Measurements from ENCODE around the gene ACAP2.
"Not testable (repeated sequence)": the region's sequence is repeated elsewhere in the genome, so short reads cannot be mapped to it uniquely, and the experiment has no call there.

ACAP2 gene

GRCh38 chr3:195385526-195385925 is 57.3 kb downstream of the ACAP2 start:
- no peak for DNase-seq

- no peak for DNase-seq
Measured at GRCh38 chr3:195384952-195385351, 57.9 kb downstream of the ACAP2 start.

- no peak for DNase-seq
Measured at GRCh38 chr3:195372220-195372619, 70.6 kb downstream of the ACAP2 start.

- no peak for DNase-seq
Measured at GRCh38 chr3:195366200-195366925, 76.5 kb downstream of the ACAP2 start.

- DNase-seq = no peak
Measured at GRCh38 chr3:195365371-195365770, 77.4 kb downstream of the ACAP2 start.

DNA sequence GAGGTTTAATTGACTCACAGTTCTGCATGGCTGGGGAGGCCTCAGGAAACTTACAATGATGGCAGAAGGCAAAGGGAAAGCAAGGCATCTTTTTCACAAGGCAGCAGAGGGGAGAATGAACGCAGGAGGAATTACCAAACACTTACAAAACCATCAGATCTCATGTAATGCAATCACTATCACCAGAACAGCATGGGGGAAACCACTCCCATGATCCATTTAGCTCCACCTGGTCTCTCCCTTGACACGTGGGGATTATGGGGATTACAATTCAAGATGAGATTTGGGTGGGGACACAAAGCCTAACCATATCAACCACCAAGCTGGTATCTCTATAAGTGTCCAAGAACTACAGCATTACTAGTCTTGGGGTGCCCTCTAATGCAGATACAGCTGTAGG is 85.0 kb downstream of the ACAP2 start:
- DNase-seq = not testable (repeated sequence)

GRCh38 chr3:195356151-195357086 is 86.4 kb downstream of the ACAP2 start:
- DNase-seq = no peak

DNA sequence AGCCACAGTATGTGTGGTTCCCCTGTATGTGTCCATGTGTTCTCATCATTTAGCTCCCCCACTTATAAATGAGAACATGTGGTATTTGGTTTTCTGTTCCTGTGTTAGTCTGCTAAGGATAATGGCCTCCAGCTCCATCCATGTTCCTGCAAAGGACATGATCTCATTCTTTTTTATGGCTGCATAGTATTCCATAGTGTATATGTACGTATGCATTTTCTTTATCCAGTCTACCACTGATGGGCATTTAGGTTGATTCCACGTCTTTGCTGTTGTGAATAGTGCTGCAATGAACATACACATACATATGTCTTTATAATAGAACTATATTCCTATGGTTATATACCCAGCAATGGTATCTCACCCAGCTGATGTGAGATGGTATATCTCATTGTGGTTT is 88.8 kb downstream of the ACAP2 start:
- not testable (repeated sequence) for DNase-seq

- no peak for DNase-seq
Measured at GRCh38 chr3:195352895-195353488, 89.8 kb downstream of the ACAP2 start.

DNA sequence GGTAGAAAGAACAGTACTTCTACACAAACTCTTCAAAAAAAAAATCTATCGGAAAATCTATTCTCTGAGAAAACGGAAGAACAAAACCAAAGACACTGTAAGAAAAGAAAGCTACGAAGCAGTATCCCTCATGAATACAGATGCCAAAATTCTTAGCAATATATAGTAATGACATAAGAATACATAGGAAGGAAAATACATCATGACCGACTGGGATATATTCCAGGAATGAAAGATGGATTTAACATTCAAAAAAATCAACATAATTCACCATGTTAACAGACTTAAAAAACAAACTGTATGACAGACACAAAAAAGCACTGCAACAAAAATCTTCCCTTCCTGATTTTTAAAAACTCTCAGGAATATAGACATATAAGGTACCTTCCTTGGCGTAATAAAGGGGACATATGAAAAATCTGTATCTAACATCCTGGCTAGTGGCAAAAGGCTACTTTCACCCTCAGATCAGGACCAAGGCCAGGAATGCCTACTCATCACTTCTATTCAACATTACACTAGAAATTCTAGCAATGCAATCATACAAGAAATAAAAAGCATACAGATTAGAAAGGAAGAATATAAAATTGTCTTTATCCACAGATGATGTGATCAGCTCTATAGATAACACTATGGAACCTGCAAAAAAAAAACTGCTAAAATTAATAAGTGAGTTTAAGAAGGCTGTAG is 94.2 kb downstream of the ACAP2 start:
- DNase-seq = no peak

- no peak for DNase-seq
Measured at GRCh38 chr3:195337747-195338146, 105.1 kb downstream of the ACAP2 start.

DNA sequence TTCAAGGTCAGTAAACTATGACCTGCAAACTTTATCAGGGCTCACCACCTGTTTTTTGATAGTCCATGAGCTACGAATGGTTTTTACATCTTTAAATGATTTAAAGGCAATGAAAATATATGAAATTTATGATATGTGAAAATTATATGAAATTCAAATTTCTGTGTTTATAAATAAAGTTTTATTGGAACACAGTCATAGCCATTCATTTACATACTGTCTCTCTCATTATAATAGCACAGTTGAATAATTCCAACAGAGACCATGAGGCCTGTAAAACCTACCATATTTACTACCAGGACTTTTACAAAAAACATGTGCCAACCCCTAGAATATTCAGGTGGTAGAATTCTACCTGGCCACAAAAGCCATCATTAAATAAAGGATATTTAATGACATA is 107.9 kb downstream of the ACAP2 start:
- no peak for DNase-seq

DNA sequence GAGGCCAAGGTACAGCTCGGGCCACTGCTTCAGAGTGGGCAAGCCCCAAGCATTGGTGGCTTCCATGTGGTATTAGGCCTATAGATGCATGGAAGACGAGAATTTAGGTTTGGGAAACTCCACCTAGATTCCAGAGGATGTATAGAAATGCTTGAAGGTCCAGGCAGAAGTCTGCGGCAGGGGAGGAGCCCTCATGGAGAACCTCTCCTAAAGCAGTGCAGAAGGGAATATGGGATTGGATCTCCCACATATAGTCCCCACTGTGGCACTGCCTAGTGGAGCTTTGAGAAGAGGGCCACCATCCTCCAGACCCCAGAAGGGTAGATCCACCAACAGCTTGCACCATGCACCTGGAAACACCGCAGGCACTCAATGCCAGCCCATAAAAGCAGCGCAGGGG is 123.8 kb downstream of the ACAP2 start:
- no peak for DNase-seq

DNA sequence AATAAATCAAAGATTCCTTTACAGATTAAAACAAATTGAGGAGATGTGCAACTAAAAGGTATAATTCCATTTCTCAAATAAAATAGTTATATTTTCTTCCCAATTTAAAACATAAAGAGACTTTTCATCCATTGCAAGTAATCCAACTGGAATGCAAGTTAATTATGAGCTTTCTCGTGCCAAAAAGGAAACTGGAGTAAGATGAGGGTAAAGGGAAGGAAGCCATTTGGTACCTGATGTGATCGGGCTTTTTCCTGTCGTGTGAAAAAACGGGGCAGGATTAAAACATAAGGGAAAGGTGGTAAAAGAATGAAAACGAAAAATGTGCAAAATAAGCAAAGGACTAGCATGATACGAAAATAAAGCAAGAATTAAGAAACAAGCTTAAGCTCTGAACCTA is 130.1 kb downstream of the ACAP2 start:
- no peak for DNase-seq

DNA sequence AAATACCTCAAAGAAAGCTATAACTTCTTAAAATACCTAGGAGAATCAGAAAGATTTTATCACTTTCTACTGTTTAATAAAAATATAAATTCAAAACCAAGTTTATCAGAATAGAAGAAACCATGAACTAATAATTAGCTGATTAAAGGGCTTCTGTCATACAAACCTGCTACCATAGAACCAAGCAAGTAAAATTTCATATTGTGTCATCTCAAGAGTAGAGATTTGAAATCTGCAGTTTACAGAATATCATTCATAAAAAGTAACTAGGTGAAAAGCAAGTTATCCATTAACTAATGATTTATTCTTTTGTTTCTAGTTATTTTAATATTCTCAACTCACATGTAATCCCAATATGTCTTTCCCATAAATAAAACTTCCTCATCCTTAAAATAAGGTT is 135.1 kb downstream of the ACAP2 start:
- DNase-seq = no peak

DNA sequence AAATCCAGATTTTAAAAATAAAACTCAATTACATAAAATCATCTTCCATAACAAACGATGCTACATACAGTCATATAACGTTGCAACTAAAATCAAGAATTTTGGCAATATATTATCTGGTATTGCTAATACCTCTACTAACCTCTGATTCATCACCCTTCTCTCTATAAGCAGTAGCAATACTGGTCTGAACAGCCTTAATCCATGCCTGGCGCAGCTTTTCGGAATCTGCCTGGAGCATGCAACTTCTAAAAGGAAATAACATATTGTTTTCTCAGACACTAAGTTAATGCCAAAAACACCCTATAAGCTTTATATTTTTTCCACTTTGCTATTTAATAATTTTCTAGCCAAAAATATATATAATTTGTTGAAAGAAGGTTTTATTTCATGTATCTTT is 136.5 kb downstream of the ACAP2 start:
- DNase-seq = no peak

GRCh38 chr3:195302431-195302830 is 140.4 kb downstream of the ACAP2 start:
- DNase-seq = no peak

GRCh38 chr3:195297446-195297845 is 145.4 kb downstream of the ACAP2 start:
- DNase-seq = no peak

DNA sequence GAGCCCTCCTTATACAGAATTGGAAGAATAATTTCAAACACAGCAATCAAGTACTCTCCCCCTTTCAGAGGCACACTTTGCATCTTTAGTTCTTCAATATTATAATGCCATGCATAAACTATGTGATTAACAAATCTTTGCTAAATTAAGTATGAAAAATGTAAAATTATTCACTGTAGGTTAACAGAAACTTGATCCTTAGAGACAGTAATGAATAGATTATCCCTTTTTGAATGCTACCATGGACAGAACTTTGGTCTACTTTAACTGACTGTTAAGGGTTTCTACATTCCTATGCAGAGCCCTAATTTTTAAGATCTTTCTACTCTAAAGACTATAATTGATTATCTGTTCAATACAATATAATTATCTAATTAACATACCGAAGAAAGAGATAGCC is 146.2 kb downstream of the ACAP2 start:
- DNase-seq = no peak

DNA sequence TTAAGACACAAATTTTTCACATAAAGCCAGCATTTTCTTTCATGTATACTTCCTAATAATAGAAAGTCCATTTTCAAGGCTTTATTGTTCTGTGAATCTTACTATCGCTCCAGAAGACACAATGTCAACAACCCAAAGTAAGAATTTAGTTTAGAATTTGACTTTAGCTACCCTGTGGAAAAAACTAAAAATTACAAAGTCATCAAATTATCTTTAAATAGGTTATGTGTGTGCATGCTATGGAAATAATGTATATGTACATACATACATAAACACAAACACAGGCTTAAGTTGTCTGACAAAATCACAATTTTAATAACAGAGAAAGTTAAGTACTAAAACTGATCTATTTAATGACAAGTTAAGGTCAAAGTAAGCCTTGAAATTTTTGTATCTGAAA is 151.7 kb downstream of the ACAP2 start:
- DNase-seq = no peak

GRCh38 chr3:195290643-195291042 is 152.2 kb downstream of the ACAP2 start:
- DNase-seq = not testable (repeated sequence)

- DNase-seq = no peak
Measured at GRCh38 chr3:195286115-195286872, 156.5 kb downstream of the ACAP2 start.
